ENCODE data around the gene EPAS1.

The EPAS1 gene

GRCh38 chr2:46339676-46340459 is 42.7 kb downstream of the EPAS1 start:
- no peak for TF ChIP-seq CTCF (IDR thresholded peaks at IDR 0.05; ENCODE audit: insufficient read depth, missing control alignments)
- DNase-seq (ENCODE audit: insufficient read length, low spot score) (no peak), FAIRE-seq (no peak)

- no peak for TF ChIP-seq CTCF (IDR thresholded peaks at IDR 0.05; ENCODE audit: insufficient read depth, missing control alignments)
- no peak for FAIRE-seq
- DNase-seq (ENCODE audit: insufficient read length, low spot score), result no peak
These were observed 43.7 kb downstream of the EPAS1 start for GRCh38 chr2:46340740-46341420.

GRCh38 chr2:46342566-46343315 is 45.5 kb downstream of the EPAS1 start:
- FAIRE-seq, result no peak
- DNase-seq (ENCODE audit: insufficient read length, low spot score), result no peak
- TF ChIP-seq CTCF (IDR thresholded peaks at IDR 0.05; ENCODE audit: insufficient read depth, missing control alignments), result no peak

- DNase-seq (ENCODE audit: insufficient read length, low spot score), result no peak
- no peak for FAIRE-seq
- no peak for TF ChIP-seq CTCF (IDR thresholded peaks at IDR 0.05; ENCODE audit: insufficient read depth, missing control alignments)
These were observed 47.5 kb downstream of the EPAS1 start for GRCh38 chr2:46344706-46345105.

- FAIRE-seq (no peak), DNase-seq (ENCODE audit: insufficient read length, low spot score) (no peak)
- TF ChIP-seq CTCF (IDR thresholded peaks at IDR 0.05; ENCODE audit: insufficient read depth, missing control alignments), result no peak
These were observed 48.6 kb downstream of the EPAS1 start for GRCh38 chr2:46345775-46346174.

GRCh38 chr2:46346719-46347118 is 49.5 kb downstream of the EPAS1 start:
- TF ChIP-seq CTCF (IDR thresholded peaks at IDR 0.05; ENCODE audit: insufficient read depth, missing control alignments), result no peak
- DNase-seq (ENCODE audit: insufficient read length, low spot score), result no peak
- FAIRE-seq, result no peak

All from D721Med (cell line).